NB4 (cell line): Measurements from ENCODE around the gene PALM2AKAP2.

Experiments used
- DNase-seq: peaks from one replicate; pipeline ENCODE4 v3.0.0; 2010; ENCODE audit warnings: low read depth
- H3K4me3 ChIP-seq: one replicate; pipeline ENCODE4 v1.5.1; 2011; ENCODE audit warnings: mild to moderate bottlenecking, low read depth, low read length, moderate library complexity
- CTCF ChIP-seq: IDR thresholded peaks from one replicate; pipeline ENCODE4 v1.5.1; 2012; ENCODE audit warnings: low read depth, low read length
- MAX ChIP-seq: IDR thresholded peaks from 2 replicates; pipeline ENCODE4 v1.6.1; 2011; ENCODE audit warnings: low read depth, low read length
- MYC ChIP-seq: IDR thresholded peaks from 2 replicates; pipeline ENCODE4 v1.6.1; 2011; ENCODE audit warnings: low read depth, low read length
- POLR2A ChIP-seq: IDR thresholded peaks from 2 replicates; pipeline ENCODE4 v1.6.1; 2011; ENCODE audit warnings: mild to moderate bottlenecking; ENCODE audit not compliant: insufficient read length; ENCODE audit errors: extremely low read depth

PALM2AKAP2 gene

GRCh38 chr9:109789971-109790370, 10.0 kb downstream of the PALM2AKAP2 start:
- TF ChIP-seq POLR2A = no peak
- no peak for DNase-seq
- H3K4me3 ChIP-seq = no peak overlapping the region

- no peak for DNase-seq
Observed at GRCh38 chr9:109791003-109791677, 11.1 kb downstream of the PALM2AKAP2 start.

GRCh38 chr9:109791747-109792146, 11.7 kb downstream of the PALM2AKAP2 start:
- TF ChIP-seq MAX (no peak), POLR2A (no peak), MYC (no peak), CTCF (no peak)
- no peak overlapping the region for H3K4me3 ChIP-seq
- no peak for DNase-seq

More at GRCh38 chr9:109791003-109791677, 11.1 kb downstream of the PALM2AKAP2 start:
- no peak for TF ChIP-seq POLR2A
- no peak overlapping the region for H3K4me3 ChIP-seq

GRCh38 chr9:109792951-109793546, 13.1 kb downstream of the PALM2AKAP2 start:
- no peak for DNase-seq
- TF ChIP-seq MYC (no peak), CTCF (no peak), MAX (no peak), POLR2A (no peak)
- no peak overlapping the region for H3K4me3 ChIP-seq

GRCh38 chr9:109793921-109794320, 13.9 kb downstream of the PALM2AKAP2 start:
- no peak for TF ChIP-seq MAX
- no peak for TF ChIP-seq CTCF
- no peak for TF ChIP-seq POLR2A
- no peak for TF ChIP-seq MYC
- H3K4me3 ChIP-seq = no peak overlapping the region
- DNase-seq = no peak

- no peak for DNase-seq
- no peak overlapping the region for H3K4me3 ChIP-seq
- no peak for TF ChIP-seq POLR2A
- no peak for TF ChIP-seq MYC
- no peak for TF ChIP-seq MAX
- no peak for TF ChIP-seq CTCF
Observed at GRCh38 chr9:109794361-109795012, 14.5 kb downstream of the PALM2AKAP2 start.
